RWPE2 (cell line): ENCODE measurements around the gene SPTLC2.

Source experiments
- ATAC-seq: fragments of 200-7000 bp; cut with Tn5 transposase; 3 replicates; pipeline ENCODE4 v1.9.1; 2021; ENCODE audit warnings: low read depth
- DNase-seq: peaks from one replicate; pipeline ENCODE4 v3.0.0-alpha.2; 2020; ENCODE audit warnings: low spot score
- H3K27ac ChIP-seq: fragments of 450-650 bp; 2 replicates; pipeline ENCODE4 v1.5.1; 2017; ENCODE audit warnings: mild to moderate bottlenecking; ENCODE audit not compliant: poor library complexity, severe bottlenecking
- H3K27me3 ChIP-seq: fragments of 250-450 bp; sonication (Bioruptor Pico); 2 replicates; pipeline ENCODE4 v1.5.1; 2021; ENCODE audit warnings: mild to moderate bottlenecking, moderate library complexity; ENCODE audit not compliant: insufficient read depth, poor library complexity, severe bottlenecking
- H3K36me3 ChIP-seq: fragments of 250-450 bp; sonication (Bioruptor Pico); 2 replicates; pipeline ENCODE4 v1.5.1; 2020; ENCODE audit warnings: low read depth, mild to moderate bottlenecking, moderate library complexity
- H3K4me1 ChIP-seq: fragments of 250-450 bp; sonication (Bioruptor Pico); 2 replicates; pipeline ENCODE4 v1.5.1; 2021; ENCODE audit warnings: mild to moderate bottlenecking, moderate library complexity; ENCODE audit not compliant: insufficient read depth, poor library complexity, severe bottlenecking
- H3K4me3 ChIP-seq: fragments of 250-450 bp; sonication (Bioruptor Pico); 2 replicates; pipeline ENCODE4 v1.5.1; 2021; ENCODE audit warnings: mild to moderate bottlenecking, moderate library complexity; ENCODE audit not compliant: severe bottlenecking
- H3K9me3 ChIP-seq: fragments of 250-450 bp; sonication (Bioruptor Pico); 2 replicates; pipeline ENCODE4 v1.5.1; 2021; ENCODE audit warnings: mild to moderate bottlenecking, moderate library complexity; ENCODE audit not compliant: severe bottlenecking
- TF ChIP-seq, protein P1 (sequence below): fragments of 450-650 bp; IDR thresholded peaks from one replicate; pipeline ENCODE4 v1.5.1; 2017; ENCODE audit warnings: mild to moderate bottlenecking, moderate library complexity; ENCODE audit not compliant: poor library complexity, severe bottlenecking

Gene SPTLC2

DNA sequence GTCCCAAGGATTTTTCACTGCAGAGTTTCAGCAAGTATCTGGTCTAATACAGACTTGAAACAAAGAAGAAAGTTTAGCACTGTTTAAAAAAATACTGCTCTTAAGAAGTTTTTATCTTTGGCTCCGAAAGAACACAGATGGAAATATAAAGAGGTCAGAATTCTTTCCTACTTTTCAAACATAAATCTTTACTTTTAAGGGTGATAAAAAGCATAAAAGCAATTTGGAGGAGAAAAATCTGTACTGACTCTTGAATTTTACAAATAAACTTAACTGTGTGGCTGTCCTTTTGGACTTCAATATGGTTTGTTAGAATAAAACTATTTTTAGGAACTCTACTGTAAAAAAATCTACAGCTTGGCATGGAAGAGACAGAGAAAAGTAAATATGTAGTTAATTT is 90.2 kb downstream of the SPTLC2 start:
- peaks cover 23% of the 10 kb centered on the region for H3K36me3 ChIP-seq
- no peaks in the 10 kb centered on the region for H3K4me1 ChIP-seq
- no peaks in the 10 kb centered on the region for H3K9me3 ChIP-seq
- H3K27ac ChIP-seq = no peak overlapping the region
- ATAC-seq (no peak), DNase-seq (no peak)
- H3K27me3 ChIP-seq = no peaks in the 10 kb centered on the region
- TF ChIP-seq, protein P1, sequence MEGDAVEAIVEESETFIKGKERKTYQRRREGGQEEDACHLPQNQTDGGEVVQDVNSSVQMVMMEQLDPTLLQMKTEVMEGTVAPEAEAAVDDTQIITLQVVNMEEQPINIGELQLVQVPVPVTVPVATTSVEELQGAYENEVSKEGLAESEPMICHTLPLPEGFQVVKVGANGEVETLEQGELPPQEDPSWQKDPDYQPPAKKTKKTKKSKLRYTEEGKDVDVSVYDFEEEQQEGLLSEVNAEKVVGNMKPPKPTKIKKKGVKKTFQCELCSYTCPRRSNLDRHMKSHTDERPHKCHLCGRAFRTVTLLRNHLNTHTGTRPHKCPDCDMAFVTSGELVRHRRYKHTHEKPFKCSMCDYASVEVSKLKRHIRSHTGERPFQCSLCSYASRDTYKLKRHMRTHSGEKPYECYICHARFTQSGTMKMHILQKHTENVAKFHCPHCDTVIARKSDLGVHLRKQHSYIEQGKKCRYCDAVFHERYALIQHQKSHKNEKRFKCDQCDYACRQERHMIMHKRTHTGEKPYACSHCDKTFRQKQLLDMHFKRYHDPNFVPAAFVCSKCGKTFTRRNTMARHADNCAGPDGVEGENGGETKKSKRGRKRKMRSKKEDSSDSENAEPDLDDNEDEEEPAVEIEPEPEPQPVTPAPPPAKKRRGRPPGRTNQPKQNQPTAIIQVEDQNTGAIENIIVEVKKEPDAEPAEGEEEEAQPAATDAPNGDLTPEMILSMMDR = no peak
- H3K4me3 ChIP-seq = no peak overlapping the region

GRCh38 chr14:77524536-77524935 is 91.9 kb downstream of the SPTLC2 start:
- no peak for DNase-seq
- Histone ChIP-seq H3K36me3 (peaks cover 36% of the 10 kb centered on the region), H3K27me3 (no peaks in the 10 kb centered on the region), H3K27ac (no peak overlapping the region), H3K4me3 (no peak overlapping the region), H3K9me3 (no peaks in the 10 kb centered on the region), H3K4me1 (no peaks in the 10 kb centered on the region)
- ATAC-seq = no peak
- TF ChIP-seq, protein P1 = no peak

DNA sequence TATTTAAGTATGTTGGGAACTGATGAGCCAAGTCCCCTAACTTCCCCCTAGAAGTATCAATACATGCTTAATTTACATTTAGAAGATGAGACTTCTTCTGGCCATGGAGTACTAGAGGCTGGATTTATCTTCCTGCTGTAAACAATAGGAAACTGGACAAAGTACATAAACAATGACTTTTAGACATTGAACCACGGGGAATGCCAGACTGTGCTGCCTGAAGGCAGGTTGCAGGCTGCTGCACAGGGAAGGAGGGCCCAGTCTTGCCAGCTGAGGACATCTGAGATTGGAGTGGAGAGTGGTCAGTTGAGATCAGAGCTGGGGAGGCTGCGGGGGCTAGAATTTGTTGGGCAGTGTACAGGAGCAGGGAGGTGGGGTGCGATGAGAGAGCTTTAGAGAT is 93.3 kb downstream of the SPTLC2 start:
- TF ChIP-seq, protein P1 = no peak
- H3K9me3 ChIP-seq = no peaks in the 10 kb centered on the region
- H3K27me3 ChIP-seq = no peaks in the 10 kb centered on the region
- no peak for DNase-seq
- H3K36me3 ChIP-seq = peaks cover 37% of the 10 kb centered on the region
- no peak for ATAC-seq
- H3K4me3 ChIP-seq = no peak overlapping the region
- no peak overlapping the region for H3K27ac ChIP-seq
- H3K4me1 ChIP-seq = no peaks in the 10 kb centered on the region

GRCh38 chr14:77520555-77520954 is 95.9 kb downstream of the SPTLC2 start:
- H3K36me3 ChIP-seq = peaks cover 54% of the 10 kb centered on the region
- ATAC-seq (no peak), DNase-seq (no peak)
- no peaks in the 10 kb centered on the region for H3K27me3 ChIP-seq
- no peaks in the 10 kb centered on the region for H3K4me1 ChIP-seq
- no peak overlapping the region for H3K27ac ChIP-seq
- H3K9me3 ChIP-seq = no peaks in the 10 kb centered on the region
- TF ChIP-seq, protein P1 = no peak
- no peak overlapping the region for H3K4me3 ChIP-seq

DNA sequence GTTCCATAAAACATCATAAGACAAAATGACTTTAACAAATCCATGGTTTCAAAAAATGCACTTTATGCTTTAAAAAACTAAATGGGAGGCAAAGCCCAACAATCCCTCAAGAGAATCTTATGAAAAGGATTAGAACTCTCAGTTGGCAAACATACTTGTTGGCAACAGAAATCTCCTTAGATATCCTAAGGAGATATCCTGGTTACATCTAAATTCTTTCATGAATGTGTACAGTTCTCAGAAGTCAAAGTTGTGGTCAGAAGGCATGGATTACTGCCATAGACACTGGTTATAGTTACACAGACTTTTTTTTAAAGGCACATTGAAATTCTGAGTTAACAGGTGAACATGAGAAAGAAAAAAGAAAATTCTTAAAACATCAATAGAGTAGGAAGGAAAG is 100.3 kb downstream of the SPTLC2 start:
- no peak for ATAC-seq
- peaks cover 65% of the 10 kb centered on the region for H3K36me3 ChIP-seq
- no peaks in the 10 kb centered on the region for H3K27me3 ChIP-seq
- H3K4me3 ChIP-seq = no peak overlapping the region
- no peak overlapping the region for H3K27ac ChIP-seq
- TF ChIP-seq, protein P1 = no peak
- no peaks in the 10 kb centered on the region for H3K9me3 ChIP-seq
- DNase-seq = no peak
- no peaks in the 10 kb centered on the region for H3K4me1 ChIP-seq
